Tibial nerve (tissue), 4 donors: ENCODE results near the gene GPC3. TPM values are rescaled to one million over a fixed set of nuclear protein-coding genes. Genes with fewer than 3 reads are reported as not detected.

Experiments used
- DNase-seq, 2 donors: peaks; one replicate each; pipeline ENCODE4 v3.0.0-alpha.2; 2019; ENCODE audit warnings: low spot score in 2 of 2
- H3K27ac ChIP-seq, 4 donors: fragments of 200-600 bp; sonication (generic) in 3 of 4; one replicate each; pipeline ENCODE4 v1.5.1; 2017 to 2019; ENCODE audit warnings: mild to moderate bottlenecking in 1 of 4
- H3K27me3 ChIP-seq, 2 donors: fragments of 200-600 bp; sonication (generic) in 1 of 2; one replicate each; pipeline versions ENCODE4 v1.5.1 to v1.6.0; 2017 to 2019
- H3K36me3 ChIP-seq, 3 donors: fragments of 200-600 bp; sonication (generic); one replicate each; pipeline ENCODE4 v1.5.1; 2018 to 2019
- H3K4me1 ChIP-seq, 4 donors: fragments of 200-600 bp; sonication (generic) in 3 of 4; one replicate each; pipeline ENCODE4 v1.5.1; 2017 to 2019
- H3K4me3 ChIP-seq, 4 donors: fragments of 200-600 bp; sonication (generic) in 3 of 4; one replicate each; pipeline ENCODE4 v1.5.1; 2017 to 2019; ENCODE audit warnings: mild to moderate bottlenecking in 1 of 4, moderate library complexity in 1 of 4
- H3K9me3 ChIP-seq, 4 donors: fragments of 200-600 bp; sonication (generic) in 3 of 4; one replicate each; pipeline ENCODE4 v1.5.1; 2017 to 2019
- CTCF ChIP-seq, 5 experiments: fragments of 200-600 bp in 3 of 5; fragments of 450-650 bp in 2 of 5; sonication (generic) in 3 of 5; IDR thresholded peaks; one replicate each; pipeline ENCODE4 v1.5.1; 2016 to 2019; ENCODE audit warnings: antibody characterized with exemption in 5 of 5, mild to moderate bottlenecking in 3 of 5, moderate library complexity in 2 of 5
- EP300 ChIP-seq, 2 donors: sonication (generic); formaldehyde crosslinking; IDR thresholded peaks; one replicate each; pipeline ENCODE4 v1.6.1; 2017; ENCODE audit warnings: antibody characterized with exemption in 2 of 2, mild to moderate bottlenecking in 1 of 2
- POLR2A ChIP-seq, 2 donors: fragments of 450-650 bp; IDR thresholded peaks; one replicate each; pipeline ENCODE4 v1.6.1; 2017; ENCODE audit warnings: antibody characterized with exemption in 2 of 2, mild to moderate bottlenecking in 2 of 2, moderate library complexity in 2 of 2
- WGBS, 2 donors: methylation state at CpG; one replicate each; pipeline ENCODE4 v1.1.5; 2018; 5-methylcytosine and 5-hydroxymethylcytosine counted together
- total RNA-seq, 4 donors: library from RNA; depleted of rRNA; stranded (reverse); fragments of >200 nt; gene quantifications; one replicate each; pipeline ENCODE4 v1.1.0, GENCODE V29; 2016

GPC3 gene
- total RNA-seq, 4 donors from 2014 or later = 60.5 to 116 (median 72.8) TPM

- 38 to 57% methylated on average over 3 of the region's 3 CpGs for WGBS, 2 donors
- no peaks in the 10 kb centered on the region for H3K9me3 ChIP-seq
- H3K27me3 ChIP-seq = peaks cover 0 to 24% of the 10 kb centered on the region in 2 donors
- H3K27ac ChIP-seq = no peak overlapping the region
- no peak for TF ChIP-seq EP300 (IDR thresholded peaks at IDR 0.05)
- no peak for TF ChIP-seq CTCF (IDR thresholded peaks at IDR 0.05)
- TF ChIP-seq POLR2A (IDR thresholded peaks at IDR 0.05) = no peak
- no peaks in the 10 kb centered on the region for H3K36me3 ChIP-seq
- DNase-seq = no peak
- H3K4me3 ChIP-seq = no peak overlapping the region
- no peaks in the 10 kb centered on the region for H3K4me1 ChIP-seq
These were observed 299.6 kb downstream of the GPC3 start for GRCh38 chrX:133685822-133686221.

GRCh38 chrX:133681897-133682296 is 303.5 kb downstream of the GPC3 start:
- Histone ChIP-seq H3K27me3 (peaks cover 0 to 28% of the 10 kb centered on the region in 2 donors), H3K27ac (no peak overlapping the region), H3K4me3 (no peak overlapping the region), H3K9me3 (no peaks in the 10 kb centered on the region), H3K4me1 (no peaks in the 10 kb centered on the region), H3K36me3 (no peaks in the 10 kb centered on the region)
- DNase-seq = no peak
- WGBS, 2 donors = 69 to 71% methylated on average over 2 to 6 of the region's 6 CpGs
- TF ChIP-seq POLR2A (IDR thresholded peaks at IDR 0.05) = no peak

DNA sequence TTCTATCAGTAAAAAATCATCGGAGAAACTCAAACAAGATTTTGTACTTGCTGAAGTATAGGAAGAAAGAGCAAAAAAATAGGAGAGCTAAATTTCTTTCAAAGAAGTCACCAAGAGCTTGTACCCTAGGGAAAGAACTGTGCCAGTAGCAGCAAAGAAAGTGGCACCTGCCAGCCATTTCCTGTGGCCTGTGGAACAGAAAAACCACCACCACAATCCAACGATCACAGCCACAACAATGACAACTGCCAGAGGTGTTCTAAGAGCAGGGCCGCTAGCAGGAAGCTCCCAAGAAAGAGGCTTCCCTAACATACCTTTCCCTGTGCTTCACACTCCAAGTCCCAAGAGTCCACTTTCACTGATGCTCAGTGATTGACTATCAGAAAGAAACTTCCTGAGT is 304.0 kb downstream of the GPC3 start:
- no peak for DNase-seq
- TF ChIP-seq EP300 (IDR thresholded peaks at IDR 0.05) = no peak
- TF ChIP-seq POLR2A (IDR thresholded peaks at IDR 0.05) = no peak
- no peak for TF ChIP-seq CTCF (IDR thresholded peaks at IDR 0.05)
- H3K27me3 ChIP-seq = peaks cover 0 to 28% of the 10 kb centered on the region in 2 donors
- no peaks in the 10 kb centered on the region for H3K36me3 ChIP-seq
- H3K4me1 ChIP-seq = no peaks in the 10 kb centered on the region
- no peaks in the 10 kb centered on the region for H3K9me3 ChIP-seq
- H3K4me3 ChIP-seq = no peak overlapping the region
- no peak overlapping the region for H3K27ac ChIP-seq
- 81 to 85% methylated on average over 3 of the region's 3 CpGs for WGBS, 2 donors

DNA sequence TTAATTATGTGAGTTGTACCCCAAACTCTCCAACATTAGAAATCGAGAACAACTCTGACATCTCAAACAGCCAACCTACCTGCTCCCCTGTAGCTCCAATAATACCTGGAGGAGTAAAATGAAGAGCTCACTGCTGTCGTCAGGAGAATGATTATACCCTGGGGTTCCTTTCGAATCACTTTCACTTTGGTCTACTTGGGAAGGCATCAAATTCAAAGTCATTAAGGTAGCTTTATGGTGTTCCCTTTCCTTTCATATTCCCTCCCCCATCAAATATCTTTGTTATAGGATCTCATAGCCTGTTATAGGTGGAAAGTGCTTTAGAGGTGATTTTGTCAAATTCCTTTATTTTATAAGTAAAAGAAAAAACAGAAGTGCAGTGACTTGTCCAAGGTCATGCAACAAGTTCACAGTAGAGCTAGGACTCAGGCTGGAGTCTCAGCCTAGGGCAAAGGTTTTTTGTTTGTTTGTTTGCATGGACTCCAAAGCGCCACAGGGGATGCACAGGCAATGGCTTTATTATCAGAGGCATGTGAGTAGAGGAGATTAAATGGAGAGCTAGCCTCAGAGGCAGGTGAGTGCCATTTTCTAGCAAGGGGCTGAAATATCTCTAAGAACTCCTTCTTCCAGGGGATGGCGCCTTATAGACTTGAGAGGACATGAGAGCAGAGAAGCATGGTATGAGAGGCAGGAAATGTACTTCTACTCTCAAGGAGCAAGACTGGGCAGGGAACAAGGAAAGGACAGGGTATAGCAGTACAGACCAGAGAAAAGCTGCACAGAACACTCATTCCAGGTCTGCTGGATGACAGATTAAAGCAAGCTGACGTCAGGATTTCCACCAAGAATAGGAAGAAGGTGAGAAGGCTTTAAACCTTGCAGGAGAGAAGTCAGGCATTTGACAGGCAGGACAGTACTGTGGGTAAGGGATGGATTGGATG is 308.0 kb downstream of the GPC3 start:
- WGBS, 2 donors = 70 to 93% methylated on average over 6 of the region's 6 CpGs
- DNase-seq = no peak
- TF ChIP-seq CTCF (IDR thresholded peaks at IDR 0.05) = no peak
- TF ChIP-seq POLR2A (IDR thresholded peaks at IDR 0.05) = no peak
- TF ChIP-seq EP300 (IDR thresholded peaks at IDR 0.05) = no peak
- H3K27me3 ChIP-seq = peaks cover 0 to 19% of the 10 kb centered on the region in 2 donors
- no peaks in the 10 kb centered on the region for H3K36me3 ChIP-seq
- H3K4me3 ChIP-seq = no peak overlapping the region
- H3K4me1 ChIP-seq = peaks cover 0 to 4% (median 0%) of the 10 kb centered on the region in 4 donors
- no peak overlapping the region for H3K27ac ChIP-seq
- no peaks in the 10 kb centered on the region for H3K9me3 ChIP-seq

DNA sequence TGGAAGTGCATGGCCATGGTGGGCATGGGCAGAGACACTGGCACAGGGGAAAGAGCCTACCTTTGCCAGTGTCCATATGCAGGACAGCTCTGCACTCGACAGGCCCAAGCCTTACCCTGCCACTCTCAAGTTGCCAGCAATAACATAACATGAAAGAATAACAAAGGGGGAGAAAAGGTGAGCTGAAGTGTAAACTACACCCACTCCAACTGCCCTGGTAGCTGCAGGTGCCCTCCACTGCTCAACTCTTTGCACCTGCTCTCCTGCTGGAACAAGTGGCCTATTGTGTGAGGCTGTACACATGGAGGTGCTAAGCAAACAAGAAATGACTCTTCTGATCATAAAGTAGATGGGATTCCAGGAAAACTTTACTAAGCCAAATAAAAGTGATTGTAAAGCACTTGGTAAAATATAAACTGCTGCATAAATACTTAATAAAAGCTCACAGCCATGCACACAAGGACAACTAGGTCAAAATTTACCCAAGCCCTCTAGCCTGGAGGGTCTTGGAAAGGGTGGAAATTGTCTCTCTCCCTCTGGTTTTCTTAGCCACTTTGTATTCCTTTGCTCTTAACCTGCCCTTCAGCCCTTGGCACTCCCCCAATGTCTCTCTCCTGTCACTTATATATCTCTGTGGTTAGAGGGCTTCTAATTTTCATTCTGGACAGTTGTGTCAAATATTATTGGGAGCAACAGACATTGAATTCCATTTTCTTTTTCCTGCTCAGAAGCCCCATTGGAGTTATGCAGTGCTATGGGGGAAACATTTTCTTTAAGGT is 308.9 kb downstream of the GPC3 start:
- Histone ChIP-seq H3K9me3 (no peaks in the 10 kb centered on the region), H3K27ac (no peak overlapping the region), H3K27me3 (peaks cover 0 to 19% of the 10 kb centered on the region in 2 donors), H3K36me3 (no peaks in the 10 kb centered on the region), H3K4me1 (peaks cover 0 to 4% (median 0%) of the 10 kb centered on the region in 4 donors), H3K4me3 (no peak overlapping the region)
- TF ChIP-seq CTCF (IDR thresholded peaks at IDR 0.05) (no peak), POLR2A (IDR thresholded peaks at IDR 0.05) (no peak), EP300 (IDR thresholded peaks at IDR 0.05) (no peak)
- DNase-seq = no peak
- WGBS, 2 donors = 77 to 100% methylated on average over 1 of the region's 1 CpG
